T-helper 1 cell treated with Interleukin-12 subunit alpha and Interleukin-12 subunit beta and Interleukin-4 antibody, amounts not matched to agents 30 ng/mL and 1 ng/mL, for 36 hours (primary cell): ENCODE data around the gene NXPE1. TPM values are rescaled to one million over a fixed set of nuclear protein-coding genes. Genes with fewer than 3 reads are reported as not detected.

Experiments used
- total RNA-seq: library from RNA; stranded (reverse); gene quantifications from 2 replicates; pipeline ENCODE4 v1.2.3, GENCODE V29; 2022

The NXPE1 gene
- total RNA-seq, 1 donor from 2014 or later: not detected

Other genes with a start within 250 kb of the NXPE1 start
- 7.1 and 7.2 TPM in 2 replicates for gene C11orf71, start 159.4 kb downstream of the NXPE1 start, total RNA-seq
- gene RBM7, start 159.2 kb downstream of the NXPE1 start, total RNA-seq: 31.7 and 32.4 TPM in 2 replicates
- gene REXO2, start 120.4 kb downstream of the NXPE1 start, total RNA-seq: 96.6 and 103 TPM in 2 replicates
- not detected in 2 replicates for gene NXPE4, start 35.9 kb upstream of the NXPE1 start, total RNA-seq
- gene NXPE2, start 118.6 kb upstream of the NXPE1 start, total RNA-seq: not detected in 2 replicates